Sciatic nerve (tissue), 2 donors: ENCODE data around the gene NEK6. TPM values are rescaled to one million over a fixed set of nuclear protein-coding genes. Genes with fewer than 3 reads are reported as not detected.

Source experiments
- ATAC-seq: fragments of 200-7000 bp; cut with Tn5 transposase; one replicate; pipeline ENCODE4 v1.9.1; 2020; ENCODE audit warnings: mild to moderate bottlenecking, moderate library complexity
- DNase-seq: peaks from one replicate; pipeline ENCODE4 v3.0.0-alpha.2; 2020; ENCODE audit warnings: low spot score
- intact Hi-C: fragments of 100-400 bp; cut with DNase I; formaldehyde crosslinking; loops from one replicate; pipeline ENCODE4 v1.14.2; 2022
- total RNA-seq: library from RNA; stranded (reverse); fragmentation: NEBNext Ultra II Directional; extraction: Animal tissue kit (Norgen Biotek cat#: 25700); gene quantifications from one replicate; pipeline ENCODE4 v1.2.1, GENCODE V29; 2021
- donor health status: DM: no; HTN: no; CAD: no.
- donor health status: DM: no; HTN: no; CAD: no.

Gene NEK6
- total RNA-seq, 1 donor from 2014 or later: 103 TPM

DNA sequence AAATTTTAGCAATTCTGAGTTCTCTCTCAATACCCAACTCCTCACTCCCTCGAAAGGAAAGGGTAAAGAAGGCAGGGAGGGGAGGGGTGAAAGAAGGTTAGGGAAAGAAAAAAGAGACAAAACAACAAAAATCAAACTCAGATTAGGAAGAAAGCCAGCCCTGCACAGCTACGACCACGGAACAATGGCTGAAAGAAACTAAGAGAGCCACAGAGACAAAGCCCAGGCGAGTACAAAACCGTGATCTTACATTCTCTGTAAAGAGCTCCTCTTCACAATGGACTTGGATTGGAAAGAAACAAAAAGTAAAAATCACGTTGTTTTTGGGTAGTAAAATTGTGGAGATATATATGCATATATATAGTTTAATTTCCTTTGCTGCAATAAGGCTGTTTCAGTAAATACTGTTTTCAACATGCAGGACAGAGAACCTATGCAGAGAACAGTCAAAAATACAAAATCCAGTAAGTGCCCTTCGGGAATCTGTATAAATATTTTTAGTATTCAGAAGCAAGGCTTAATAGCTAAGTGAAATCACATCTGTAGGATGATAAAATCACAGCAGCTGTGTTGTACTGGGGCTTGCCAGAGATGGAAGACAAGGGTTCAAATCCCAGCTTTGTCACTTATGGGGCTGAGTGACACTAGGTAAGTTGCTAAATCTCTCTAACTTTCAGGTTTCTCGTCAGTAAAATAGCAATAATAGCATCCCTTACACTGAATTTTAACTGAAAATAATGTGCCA lies 140.6 kb downstream of the NEK6 start:
- DNase-seq: no peak
- intact Hi-C loops: no loop called here
- no peak for ATAC-seq

DNA sequence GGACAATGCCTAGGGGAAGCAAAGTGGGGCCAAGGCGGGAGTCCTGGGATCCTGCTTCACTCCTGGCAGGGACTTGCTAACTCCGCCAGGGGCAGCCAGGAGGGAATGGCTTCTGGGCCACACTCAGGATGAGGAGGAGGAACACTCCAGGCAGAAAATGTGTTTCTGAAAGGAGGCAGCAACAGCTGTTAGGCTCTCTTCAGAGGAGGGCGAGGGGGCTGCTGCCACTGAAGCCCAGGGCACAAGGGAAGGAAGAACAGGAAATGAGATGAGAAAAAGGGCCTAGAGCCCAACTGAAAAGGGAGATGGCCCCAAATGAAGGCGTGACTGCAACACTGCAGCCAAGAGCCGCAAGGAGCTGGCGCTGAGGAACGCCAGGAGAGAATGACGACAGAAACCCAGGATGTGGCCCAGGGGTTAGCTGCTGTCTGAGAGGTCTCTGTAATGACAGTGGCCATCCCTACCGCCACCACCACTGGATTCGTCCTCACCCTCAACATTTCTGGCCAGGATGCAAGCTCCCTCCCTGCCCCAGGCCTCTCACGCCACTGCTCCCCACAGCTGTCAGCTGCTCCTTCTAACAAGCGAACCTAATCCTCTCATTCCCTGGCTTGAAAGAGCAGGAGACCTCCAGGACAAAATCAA lies 141.7 kb downstream of the NEK6 start:
- peak; percentile 76 for DNase-seq
- intact Hi-C loops: no loop called here
- peak; percentile 97 for ATAC-seq

DNA sequence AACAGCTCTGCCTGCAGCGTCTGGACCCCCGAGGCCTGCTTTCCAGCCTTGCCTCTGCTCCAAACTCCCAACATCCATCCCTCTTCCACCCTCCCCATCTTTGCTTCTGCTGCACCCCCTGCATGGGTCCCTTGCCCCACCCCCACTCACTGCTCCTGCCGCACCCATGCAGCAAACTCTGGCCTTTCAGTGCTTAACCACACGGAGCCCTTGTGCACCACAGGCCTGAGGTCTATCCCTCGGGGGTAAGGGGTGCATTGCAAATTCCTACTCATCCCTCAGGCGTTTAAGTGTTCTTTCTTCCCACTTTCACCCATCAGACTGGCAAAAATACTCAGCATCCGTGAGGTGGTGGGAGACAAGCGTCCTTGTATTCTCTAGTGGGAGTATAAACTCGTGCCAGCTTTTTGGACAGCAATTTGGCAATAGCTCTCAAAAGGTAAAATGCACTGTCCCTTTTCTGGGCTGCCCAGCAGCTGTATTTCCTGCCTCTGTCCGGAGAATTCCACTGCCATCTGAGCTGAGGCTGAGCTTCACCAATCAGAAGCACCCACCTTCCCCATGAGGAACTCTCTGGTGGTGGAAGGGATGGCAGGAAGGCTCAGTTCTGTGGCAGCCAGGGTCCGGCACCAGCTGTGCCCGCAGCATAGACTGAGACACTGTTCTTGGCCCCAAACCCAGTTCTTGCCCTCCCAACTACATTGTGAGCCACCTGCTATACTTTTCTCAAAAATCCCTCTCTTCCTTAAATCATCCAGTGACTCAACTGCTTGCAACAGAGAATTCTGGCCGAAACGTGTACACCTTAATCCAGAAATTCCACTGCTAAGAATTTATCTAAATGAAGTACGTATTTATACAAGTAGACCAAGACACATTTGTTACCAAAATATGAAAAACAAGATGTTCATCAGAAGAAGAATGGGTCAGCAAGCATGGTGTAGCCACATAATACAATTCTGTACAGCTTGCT lies 142.5 kb downstream of the NEK6 start:
- intact Hi-C loops: no loop called here
- DNase-seq: no peak
- ATAC-seq: peak; percentile 31

Other genes starting within 250 kb of the NEK6 start
- gene LHX2, start 246.2 kb upstream of the NEK6 start, total RNA-seq: not detected
- gene PSMB7, start 157.5 kb downstream of the NEK6 start, total RNA-seq: 87.6 TPM
- gene ADGRD2, start 192.5 kb downstream of the NEK6 start, total RNA-seq: not detected
- not detected for gene NR5A1, start 249.4 kb downstream of the NEK6 start, total RNA-seq